Left kidney (tissue), 8 donors: ENCODE measurements around the gene ZNF30. TPM values are rescaled to one million over a fixed set of nuclear protein-coding genes. Genes with fewer than 3 reads are reported as not detected.
"Not testable (repeated sequence)": the region's sequence is repeated elsewhere in the genome, so short reads cannot be mapped to it uniquely, and the experiment has no call there.

Experiments
- DNase-seq: peaks from one replicate; pipeline ENCODE4 v3.0.0-alpha.2; 2013
- long read RNA-seq, 8 donors: transcript quantifications; one replicate each; lab custom pipeline, GENCODE V29; 2026
- polyA plus RNA-seq: library from polyadenylated mRNA; unstranded; fragments of 120-200 nt; gene quantifications from one replicate; pipeline ENCODE4 v1.2.1, GENCODE V29; 2013; ENCODE audit not compliant: insufficient read length

Gene ZNF30
- polyA plus RNA-seq, result 9.6 TPM
- long read RNA-seq, donor 1, partial matches to known transcripts, result 0 of 1 reads
- long read RNA-seq, donor 1, other reads (novel, unspliced or antisense), result 0 of 1 reads
- long read RNA-seq, donor 2, result 0 reads
- long read RNA-seq, donor 3, partial matches to known transcripts, result 0 of 2 reads
- long read RNA-seq, donor 3, other reads (novel, unspliced or antisense), result 0 of 2 reads
- long read RNA-seq, donor 4, result 0 reads
- long read RNA-seq, donor 5, partial matches to known transcripts, result 0 of 1 reads
- long read RNA-seq, donor 5, other reads (novel, unspliced or antisense), result 0 of 1 reads
- long read RNA-seq, donor 6, result 0 reads
- long read RNA-seq, donor 7, result 0 reads
- long read RNA-seq, donor 8, result 0 reads

DNA sequence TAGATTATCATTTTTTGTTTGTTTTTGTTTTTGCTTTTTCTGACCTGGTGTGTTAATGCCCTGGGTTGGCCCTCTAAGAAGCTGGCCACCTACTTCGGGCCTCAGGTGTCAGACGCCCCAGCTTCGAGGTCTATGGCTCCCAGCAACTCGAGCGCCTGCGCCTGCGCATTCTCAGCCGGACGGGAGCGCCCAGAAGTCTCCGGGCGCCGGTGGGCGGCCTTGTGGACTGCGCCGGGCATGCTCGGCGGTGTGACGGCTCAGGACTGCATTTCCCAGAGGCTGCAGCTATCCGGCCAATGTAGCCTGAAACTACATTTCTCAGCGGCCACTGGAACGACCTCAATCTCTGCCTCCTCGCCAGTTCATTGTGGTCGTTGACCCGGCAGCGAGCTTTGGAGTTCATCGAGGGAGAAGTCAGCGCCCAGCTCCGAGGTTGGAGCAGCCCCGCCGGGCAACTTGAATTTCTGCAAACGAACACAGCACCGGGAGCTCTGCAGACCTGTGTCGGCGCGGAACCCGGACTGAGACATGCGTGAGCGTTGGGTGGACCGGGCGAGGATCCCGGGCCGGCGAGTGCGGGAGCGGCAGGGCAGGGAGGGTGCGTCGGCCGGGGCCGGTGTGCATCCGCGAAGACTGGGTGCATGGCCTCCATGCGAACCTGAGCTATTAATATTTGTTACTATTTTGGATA, at the start of gene ZNF30:
ZNF30 (plus strand) TSS at position 219 of the 691 bp plus-strand sequence. CDS start 3,045 bp downstream, outside the sequence.
- peak; percentile 90 for DNase-seq

DNA sequence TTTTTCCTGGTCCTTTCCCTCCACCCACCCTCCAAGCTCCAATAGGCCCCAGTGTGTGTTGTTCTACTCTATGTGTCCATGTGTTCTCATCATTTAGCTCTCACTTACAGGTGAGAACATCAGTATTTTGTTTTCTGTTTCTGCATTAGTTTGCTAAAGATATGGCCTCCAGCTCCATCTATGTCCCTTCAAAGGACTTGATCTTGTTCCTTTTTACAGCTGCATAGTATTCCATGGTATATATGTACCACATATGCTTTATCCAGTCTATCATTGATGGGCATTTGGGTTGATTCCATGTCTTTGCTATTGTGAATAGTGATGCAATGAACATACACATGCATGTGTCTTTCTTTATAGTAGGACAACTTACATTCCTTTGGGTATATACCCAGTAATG, 47.1 kb upstream of the ZNF30 start:
- no peak for DNase-seq

- no peak for DNase-seq
These were observed 46.7 kb upstream of the ZNF30 start for GRCh38 chr19:34880034-34880433.

DNA sequence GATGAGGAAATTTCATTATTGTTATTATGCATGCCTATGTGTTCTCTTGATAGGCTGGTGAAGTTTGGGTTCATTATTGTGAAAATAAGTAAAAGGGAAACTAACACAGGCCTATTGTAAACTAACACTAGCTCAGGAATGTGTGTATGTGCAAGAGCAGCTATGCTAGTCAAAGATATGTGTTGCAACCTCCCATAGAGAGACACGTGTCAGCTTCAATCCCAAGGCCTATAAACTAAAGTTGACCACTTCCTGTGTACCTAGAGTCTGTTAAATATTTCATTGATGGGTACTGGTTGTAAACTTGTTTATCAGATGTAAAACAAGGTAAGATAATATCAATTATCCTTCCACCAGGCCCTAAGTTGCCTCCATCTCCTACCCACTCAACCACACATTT, 44.7 kb upstream of the ZNF30 start:
- no peak for DNase-seq

DNA sequence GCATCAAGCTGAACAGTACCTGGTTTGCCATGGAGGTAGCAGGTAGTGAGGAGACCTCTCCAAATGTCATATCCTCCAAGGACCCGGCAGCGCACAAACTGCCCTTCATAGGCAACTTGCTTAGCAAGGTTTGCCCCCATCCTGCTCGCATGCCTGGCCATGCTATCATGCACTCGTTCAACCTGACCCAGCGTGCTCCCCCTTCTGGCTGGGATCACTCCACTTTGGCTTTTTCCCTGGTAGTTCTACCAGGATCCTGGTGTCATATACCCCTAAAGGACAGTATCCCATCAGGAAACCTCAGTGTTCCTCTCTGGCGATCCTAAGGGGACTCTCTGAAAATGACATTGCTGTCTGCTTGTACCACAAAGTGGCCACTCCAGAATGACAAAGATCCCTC, 38.6 kb upstream of the ZNF30 start:
- no peak for DNase-seq

GRCh38 chr19:34900245-34900644, 26.5 kb upstream of the ZNF30 start:
- DNase-seq, result no peak

DNA sequence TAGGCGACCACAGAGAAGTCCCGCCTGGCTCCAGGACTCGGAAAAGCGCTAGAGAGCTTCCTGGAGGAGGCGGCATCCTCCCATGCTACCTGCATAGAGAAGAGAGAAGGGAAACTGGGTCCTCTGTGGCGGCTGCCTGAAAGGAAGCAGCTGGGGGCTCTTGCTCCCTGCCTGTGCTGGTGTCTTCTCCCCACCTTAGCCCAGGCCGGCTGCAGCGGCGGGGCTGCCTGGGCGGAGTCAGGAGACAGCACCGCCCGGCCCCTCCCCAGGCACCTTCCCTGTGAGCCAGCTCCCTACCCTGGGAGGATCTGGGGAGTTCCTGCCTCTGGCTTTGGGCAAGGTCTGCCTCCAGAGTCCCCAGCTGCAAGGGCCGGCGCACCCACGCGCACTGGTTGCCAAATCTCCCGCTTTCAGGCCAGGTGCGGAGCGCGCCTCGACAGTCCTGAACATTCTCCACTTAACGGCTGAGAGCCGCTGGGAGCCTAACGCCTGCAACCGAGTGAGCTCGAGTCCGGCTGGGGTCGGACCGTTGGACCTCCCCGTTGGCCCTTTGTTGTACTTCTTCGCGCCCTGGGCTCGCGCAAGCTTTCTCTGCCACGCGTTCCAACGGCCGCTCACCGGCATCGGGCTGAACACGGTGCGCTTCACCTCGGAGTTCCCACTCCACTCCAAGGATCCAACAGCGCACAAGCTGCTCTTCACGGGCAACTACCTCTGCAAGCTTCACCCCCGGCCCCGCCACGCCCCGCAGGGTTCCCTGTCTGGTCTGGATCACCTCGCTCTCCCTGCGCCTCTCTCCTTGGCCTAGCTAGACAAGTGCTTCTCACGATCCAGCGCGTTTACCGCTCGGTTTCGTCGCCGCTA, 21.8 kb upstream of the ZNF30 start:
- DNase-seq, result no peak

GRCh38 chr19:34910770-34911169, 15.9 kb upstream of the ZNF30 start:
- no peak for DNase-seq

- DNase-seq, result not testable (repeated sequence)
These were observed 9.6 kb upstream of the ZNF30 start for GRCh38 chr19:34917144-34917543.

GRCh38 chr19:34918190-34918589, 8.5 kb upstream of the ZNF30 start:
- DNase-seq, result no peak

DNA sequence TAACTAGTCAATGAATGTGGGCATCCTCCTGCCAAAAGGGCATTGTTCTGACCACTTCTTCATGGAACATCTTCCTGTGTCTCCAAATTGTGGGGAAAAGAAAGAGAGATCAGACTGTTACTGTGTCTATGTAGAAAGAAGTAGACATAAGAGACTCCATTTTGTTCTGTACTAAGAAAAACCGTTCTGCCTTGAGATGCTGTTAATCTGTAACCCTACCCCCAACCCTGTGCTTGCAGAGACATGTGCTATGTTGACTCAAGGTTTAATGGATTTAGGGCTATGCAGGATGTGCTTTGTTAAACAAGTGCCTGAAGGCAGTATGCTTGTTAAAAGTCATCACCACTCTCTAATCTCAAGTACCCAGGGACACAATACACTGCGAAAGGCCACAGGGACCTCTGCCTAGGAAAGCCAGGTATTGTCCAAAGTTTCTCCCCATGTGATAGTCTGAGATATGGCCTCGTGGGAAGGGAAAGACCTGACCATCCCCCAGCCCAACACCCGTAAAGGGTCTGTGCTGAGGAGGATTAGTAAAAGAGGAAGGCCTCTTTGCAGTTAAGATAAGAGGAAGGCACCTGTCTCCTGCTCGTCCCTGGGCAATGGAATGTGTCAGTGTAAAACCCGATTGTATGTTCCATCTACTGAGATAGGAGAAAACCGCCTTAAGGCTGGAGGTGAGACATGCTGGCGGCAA, 6.5 kb upstream of the ZNF30 start:
- DNase-seq, result not testable (repeated sequence)

GRCh38 chr19:34925278-34925855, 1.3 kb upstream of the ZNF30 start:
- DNase-seq, result no peak

GRCh38 chr19:34926361-34926684, 380 bp upstream of the ZNF30 start:
- DNase-seq, result no peak

DNA sequence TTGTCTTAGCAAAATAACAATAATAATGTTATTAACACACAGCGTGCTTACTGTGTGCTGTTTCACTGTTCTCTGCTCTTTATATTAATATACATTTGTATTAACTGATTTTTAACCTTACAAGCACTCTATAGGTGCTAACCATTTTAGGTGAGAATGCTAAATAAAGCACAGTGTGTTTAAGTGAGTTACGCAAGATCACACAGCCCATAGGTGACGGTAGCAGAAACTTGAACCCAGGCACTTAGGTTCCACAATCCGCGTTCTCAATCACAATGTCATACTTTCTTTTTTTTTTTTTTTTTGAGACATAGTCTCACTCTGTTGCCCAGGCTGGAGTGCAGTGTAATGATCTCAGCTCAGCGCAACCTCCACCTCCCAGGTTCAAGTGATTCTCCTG, 5.8 kb downstream of the ZNF30 start:
- no peak for DNase-seq

- no peak for DNase-seq
These were observed 9.5 kb downstream of the ZNF30 start for GRCh38 chr19:34936184-34936583.

- DNase-seq, result no peak
These were observed 12.2 kb downstream of the ZNF30 start for GRCh38 chr19:34938886-34939285.

GRCh38 chr19:34943861-34944573, 17.3 kb downstream of the ZNF30 start:
- DNase-seq, result no peak

DNA sequence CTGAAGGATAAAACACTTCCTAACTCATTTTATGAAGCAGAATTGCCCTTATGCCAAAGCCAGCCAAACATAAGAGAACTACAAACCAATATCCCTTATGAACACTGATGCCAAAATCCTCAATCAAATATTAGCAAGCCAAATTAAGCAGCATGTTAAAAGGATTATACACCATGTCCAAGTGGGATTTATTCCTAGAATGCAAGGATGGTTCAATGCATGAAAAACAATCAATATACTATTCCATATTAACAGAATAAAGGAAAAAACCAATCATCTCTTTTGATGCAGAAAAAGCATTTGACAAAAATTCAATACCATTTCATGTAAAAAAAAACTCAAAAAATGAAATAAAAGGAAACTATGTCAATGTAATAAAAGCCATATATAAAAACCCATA, 26.4 kb downstream of the ZNF30 start:
- no peak for DNase-seq

GRCh38 chr19:34957830-34958751, 31.4 kb downstream of the ZNF30 start:
- DNase-seq, result no peak

GRCh38 chr19:34959021-34959420, 32.3 kb downstream of the ZNF30 start:
- DNase-seq, result no peak
